Upper lobe of left lung (tissue), 6 donors: Measurements from ENCODE around the gene STX1B. TPM values are rescaled to one million over a fixed set of nuclear protein-coding genes. Genes with fewer than 3 reads are reported as not detected.

ENCODE experiments used
- ATAC-seq, 2 donors: fragments of 200-7000 bp; cut with Tn5 transposase; one replicate each; pipeline ENCODE4 v1.9.1; 2022; ENCODE audit warnings: mild to moderate bottlenecking in 2 of 2, moderate library complexity in 2 of 2; ENCODE audit not compliant: low FRiP score in 2 of 2
- DNase-seq, 2 donors: peaks; one replicate each; pipeline ENCODE4 v3.0.0-alpha.2; 2019 to 2020
- H3K27ac ChIP-seq, 4 donors: fragments of 200-600 bp; sonication (generic); one replicate each; pipeline ENCODE4 v1.5.1; 2016 to 2019
- H3K27me3 ChIP-seq, 4 donors: fragments of 200-600 bp; sonication (generic); one replicate each; pipeline ENCODE4 v1.5.1; 2017 to 2019
- H3K36me3 ChIP-seq, 4 donors: fragments of 200-600 bp; sonication (generic); one replicate each; pipeline ENCODE4 v1.5.1; 2016 to 2019
- H3K4me1 ChIP-seq, 4 donors: fragments of 200-600 bp; sonication (generic); one replicate each; pipeline ENCODE4 v1.5.1; 2018 to 2019
- H3K4me3 ChIP-seq, 4 donors: fragments of 200-600 bp; sonication (generic); one replicate each; pipeline ENCODE4 v1.5.1; 2017 to 2019; ENCODE audit warnings: mild to moderate bottlenecking in 2 of 4, moderate library complexity in 1 of 4
- H3K9me3 ChIP-seq, 4 donors: fragments of 200-600 bp; sonication (generic); one replicate each; pipeline ENCODE4 v1.5.1; 2018 to 2019
- EP300 ChIP-seq, 4 donors: sonication (generic); formaldehyde crosslinking; IDR thresholded peaks; one replicate each; pipeline ENCODE4 v1.5.1; 2017; ENCODE audit warnings: antibody characterized with exemption in 4 of 4, control low read depth in 2 of 4
- POLR2A ChIP-seq, 4 donors: fragments of 450-650 bp; IDR thresholded peaks; one replicate each; pipeline ENCODE4 v1.5.1; 2016 to 2017; ENCODE audit warnings: antibody characterized with exemption in 4 of 4, mild to moderate bottlenecking in 2 of 4
- POLR2AphosphoS5 ChIP-seq, 2 donors: sonication (generic); formaldehyde crosslinking; IDR thresholded peaks; one replicate each; pipeline ENCODE4 v1.5.1; 2017; ENCODE audit warnings: antibody characterized with exemption in 2 of 2
- WGBS, 2 donors: methylation state at CpG; one replicate each; pipeline ENCODE4 v1.1.5; 2017 to 2018; 5-methylcytosine and 5-hydroxymethylcytosine counted together
- total RNA-seq, 6 donors: library from RNA; depleted of rRNA in 4 of 6; stranded (reverse); fragments of >200 nt in 4 of 6; gene quantifications; one replicate each; pipeline versions ENCODE4 v1.1.0 to v1.2.1, GENCODE V29; 2016 to 2021
- TF ChIP-seq, protein P1 (sequence below), 6 experiments: fragments of 450-650 bp in 4 of 6; fragments of 200-600 bp in 2 of 6; sonication (generic) in 2 of 6; IDR thresholded peaks; one replicate each; pipeline ENCODE4 v1.5.1; 2016 to 2019; ENCODE audit warnings: antibody characterized with exemption in 6 of 6
- donor health status: DM: no; HTN: no; CAD: no; lungs with moderate emphysema.
- donor health status: DM: no; HTN: yes; CAD: no; lungs with severe emphysema.

The STX1B gene
- total RNA-seq, 6 donors from 2014 or later, result 0.30 to 2.1 (median 0.51) TPM

DNA sequence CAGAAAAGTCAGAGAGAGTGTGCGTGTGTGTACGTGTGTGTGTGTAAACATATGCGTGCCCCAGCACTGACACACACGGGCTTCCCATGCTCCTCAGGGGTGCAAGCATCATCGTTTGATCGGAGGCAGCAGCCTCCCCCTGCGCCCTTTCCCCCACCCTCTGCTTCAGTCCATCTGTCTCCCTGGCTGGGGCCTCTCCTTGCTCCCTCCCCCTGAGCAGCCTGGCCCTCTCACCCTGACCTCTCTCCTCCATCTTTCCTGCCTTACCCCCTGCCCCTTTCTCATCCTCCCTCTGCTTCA lies 4.4 kb downstream of the STX1B start:
- Histone ChIP-seq H3K27me3 (peaks cover 0 to 21% (median 9%) of the 10 kb centered on the region in 4 donors), H3K9me3 (no peaks in the 10 kb centered on the region), H3K4me1 (peaks cover 0 to 3% (median 0%) of the 10 kb centered on the region in 4 donors), H3K27ac (no peak overlapping the region), H3K4me3 (no peak overlapping the region), H3K36me3 (no peaks in the 10 kb centered on the region)
- DNase-seq (no peak), ATAC-seq (no peak)
- WGBS, 2 donors, result 40 to 50% methylated on average over 7 of the region's 7 CpGs
- TF ChIP-seq POLR2AphosphoS5 (IDR thresholded peaks at IDR 0.05), result no peak
- TF ChIP-seq POLR2A (IDR thresholded peaks at IDR 0.05), result no peak

DNA sequence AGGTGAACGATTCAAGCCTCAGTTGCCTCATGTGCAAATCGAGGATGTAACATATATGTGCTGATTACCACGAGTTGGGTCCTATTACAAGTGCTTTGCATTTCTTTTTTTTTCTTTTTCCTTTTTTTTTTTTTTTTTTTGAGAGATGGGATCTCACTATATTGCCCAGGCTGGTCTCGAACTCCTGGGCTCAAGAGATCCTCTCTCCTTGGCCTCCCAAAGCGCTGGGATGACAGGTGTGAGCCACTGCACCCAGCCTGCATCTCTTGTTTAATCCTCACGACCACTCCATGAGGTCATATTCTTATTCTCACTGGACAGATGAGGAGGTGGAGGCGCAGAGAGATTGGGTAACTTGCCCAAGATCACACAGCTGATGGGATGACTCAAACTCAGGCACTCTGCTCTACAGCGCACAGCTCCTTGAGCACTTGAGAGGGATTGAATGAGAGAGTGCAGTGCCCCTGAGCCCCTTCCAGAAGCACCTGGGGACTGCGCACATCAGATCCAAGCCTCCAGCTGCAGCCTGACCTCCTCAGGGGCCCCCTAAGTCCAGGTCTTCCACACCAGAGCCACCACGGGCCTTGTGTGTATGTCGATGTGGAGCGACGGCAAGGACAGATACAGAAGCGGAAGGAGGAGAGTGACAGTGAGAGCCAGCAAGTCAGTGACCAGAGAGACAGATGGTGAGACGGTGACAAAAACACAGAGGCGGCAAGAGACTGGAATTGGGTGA lies 4.9 kb downstream of the STX1B start:
- DNase-seq (no peak), ATAC-seq (no peak)
- Histone ChIP-seq H3K9me3 (no peaks in the 10 kb centered on the region), H3K36me3 (no peaks in the 10 kb centered on the region), H3K27me3 (peaks cover 0 to 16% (median 6%) of the 10 kb centered on the region in 4 donors), H3K4me1 (peaks cover 0 to under 1% (median 0%) of the 10 kb centered on the region in 4 donors), H3K4me3 (no peak overlapping the region), H3K27ac (no peak overlapping the region)
- TF ChIP-seq POLR2A (IDR thresholded peaks at IDR 0.05) (no peak), POLR2AphosphoS5 (IDR thresholded peaks at IDR 0.05) (no peak), EP300 (IDR thresholded peaks at IDR 0.05) (no peak)
- TF ChIP-seq, protein P1, sequence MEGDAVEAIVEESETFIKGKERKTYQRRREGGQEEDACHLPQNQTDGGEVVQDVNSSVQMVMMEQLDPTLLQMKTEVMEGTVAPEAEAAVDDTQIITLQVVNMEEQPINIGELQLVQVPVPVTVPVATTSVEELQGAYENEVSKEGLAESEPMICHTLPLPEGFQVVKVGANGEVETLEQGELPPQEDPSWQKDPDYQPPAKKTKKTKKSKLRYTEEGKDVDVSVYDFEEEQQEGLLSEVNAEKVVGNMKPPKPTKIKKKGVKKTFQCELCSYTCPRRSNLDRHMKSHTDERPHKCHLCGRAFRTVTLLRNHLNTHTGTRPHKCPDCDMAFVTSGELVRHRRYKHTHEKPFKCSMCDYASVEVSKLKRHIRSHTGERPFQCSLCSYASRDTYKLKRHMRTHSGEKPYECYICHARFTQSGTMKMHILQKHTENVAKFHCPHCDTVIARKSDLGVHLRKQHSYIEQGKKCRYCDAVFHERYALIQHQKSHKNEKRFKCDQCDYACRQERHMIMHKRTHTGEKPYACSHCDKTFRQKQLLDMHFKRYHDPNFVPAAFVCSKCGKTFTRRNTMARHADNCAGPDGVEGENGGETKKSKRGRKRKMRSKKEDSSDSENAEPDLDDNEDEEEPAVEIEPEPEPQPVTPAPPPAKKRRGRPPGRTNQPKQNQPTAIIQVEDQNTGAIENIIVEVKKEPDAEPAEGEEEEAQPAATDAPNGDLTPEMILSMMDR (IDR thresholded peaks at IDR 0.05), result no peak
- 57 to 68% methylated on average over 15 to 16 of the region's 16 CpGs for WGBS, 2 donors

DNA sequence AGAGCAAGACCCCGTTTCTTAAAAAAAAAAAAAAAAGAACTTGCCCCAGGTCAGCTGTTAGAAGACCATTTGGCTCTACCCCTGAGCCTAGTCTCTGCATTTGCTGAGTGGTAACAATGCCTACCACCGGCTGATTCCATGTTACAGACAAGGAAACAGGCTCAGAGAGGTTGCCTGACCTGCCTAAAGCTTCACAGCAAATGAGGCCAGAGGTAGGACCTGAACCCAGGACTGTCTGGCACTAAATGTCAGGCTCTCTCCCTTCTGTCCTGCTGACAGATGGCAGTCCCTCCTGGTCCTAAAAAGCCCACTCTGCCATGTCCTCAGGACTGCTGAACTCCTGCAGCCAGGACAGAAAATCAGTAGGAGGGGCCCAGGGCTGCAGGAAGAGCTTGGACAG lies 5.8 kb downstream of the STX1B start:
- H3K36me3 ChIP-seq, result no peaks in the 10 kb centered on the region
- H3K4me1 ChIP-seq, result no peaks in the 10 kb centered on the region
- H3K4me3 ChIP-seq, result no peak overlapping the region
- no peaks in the 10 kb centered on the region for H3K9me3 ChIP-seq
- ATAC-seq, result no peak
- H3K27me3 ChIP-seq, result peaks cover 0 to 10% (median 2%) of the 10 kb centered on the region in 4 donors
- no peak overlapping the region for H3K27ac ChIP-seq
- TF ChIP-seq, protein P1 (IDR thresholded peaks at IDR 0.05), result no peak
- TF ChIP-seq POLR2AphosphoS5 (IDR thresholded peaks at IDR 0.05), result no peak
- TF ChIP-seq EP300 (IDR thresholded peaks at IDR 0.05), result no peak
- TF ChIP-seq POLR2A (IDR thresholded peaks at IDR 0.05), result no peak
- no peak for DNase-seq
- 70 to 77% methylated on average over 2 of the region's 2 CpGs for WGBS, 2 donors

DNA sequence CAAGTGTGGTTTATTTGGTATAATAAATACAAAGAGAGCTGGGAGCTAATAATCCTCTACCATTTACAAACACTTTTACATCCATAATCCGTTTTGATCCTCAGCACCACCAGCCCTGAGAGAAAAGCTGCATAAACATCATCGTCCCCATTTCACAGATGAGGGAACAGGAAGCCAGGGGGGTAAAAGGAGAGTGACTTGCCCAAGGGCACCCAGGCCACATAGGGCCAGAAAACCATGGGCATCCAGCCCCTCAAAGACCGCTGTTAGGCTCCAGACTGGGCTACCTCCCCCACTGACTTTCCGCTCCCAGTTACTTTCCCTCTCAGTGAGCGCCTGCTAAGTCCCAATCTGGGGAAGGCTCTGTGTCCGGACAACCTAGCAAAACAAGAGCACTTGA lies 6.7 kb downstream of the STX1B start:
- 77 to 78% methylated on average over 6 of the region's 6 CpGs for WGBS, 2 donors
- H3K4me1 ChIP-seq, result no peaks in the 10 kb centered on the region
- H3K9me3 ChIP-seq, result no peaks in the 10 kb centered on the region
- peaks cover 0 to 3% (median 0%) of the 10 kb centered on the region in 4 donors for H3K27me3 ChIP-seq
- TF ChIP-seq POLR2A (IDR thresholded peaks at IDR 0.05), result no peak
- no peak for TF ChIP-seq POLR2AphosphoS5 (IDR thresholded peaks at IDR 0.05)
- TF ChIP-seq, protein P1 (IDR thresholded peaks at IDR 0.05), result no peak
- no peak for TF ChIP-seq EP300 (IDR thresholded peaks at IDR 0.05)
- no peak for ATAC-seq
- DNase-seq, result no peak
- H3K27ac ChIP-seq, result no peak overlapping the region
- no peak overlapping the region for H3K4me3 ChIP-seq
- no peaks in the 10 kb centered on the region for H3K36me3 ChIP-seq

DNA sequence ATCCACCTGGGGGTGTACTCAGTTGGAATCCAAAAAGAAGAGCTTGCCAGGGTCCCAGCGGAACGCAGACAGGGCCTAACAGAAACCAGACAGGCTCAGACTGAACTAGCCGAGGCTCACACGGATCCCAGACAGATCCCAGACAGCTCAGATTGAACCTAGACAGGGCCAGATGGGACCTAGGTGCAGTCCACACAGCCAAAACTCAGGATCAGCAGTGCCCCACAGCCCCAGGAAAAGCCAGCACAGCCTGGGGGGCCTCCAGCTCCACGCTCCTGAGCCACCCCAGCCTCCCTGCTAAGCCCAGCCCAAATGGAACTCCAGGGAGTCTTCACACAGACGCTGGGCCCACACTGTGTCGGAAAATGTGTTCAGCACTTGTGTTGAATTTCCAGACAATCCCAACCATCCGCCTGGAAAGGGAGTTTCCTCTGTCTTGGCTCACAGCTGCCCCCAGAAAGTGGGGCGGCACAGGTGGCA lies 7.5 kb downstream of the STX1B start:
- H3K27ac ChIP-seq, result no peak overlapping the region
- DNase-seq, result no peak
- no peaks in the 10 kb centered on the region for H3K9me3 ChIP-seq
- 67 to 87% methylated on average over 3 to 9 of the region's 9 CpGs for WGBS, 2 donors
- TF ChIP-seq EP300 (IDR thresholded peaks at IDR 0.05) (no peak), POLR2AphosphoS5 (IDR thresholded peaks at IDR 0.05) (no peak), POLR2A (IDR thresholded peaks at IDR 0.05) (no peak)
- TF ChIP-seq, protein P1 (IDR thresholded peaks at IDR 0.05), result no peak
- no peaks in the 10 kb centered on the region for H3K27me3 ChIP-seq
- ATAC-seq, result peak in 1 of 2 donors; percentile 20
- H3K4me3 ChIP-seq, result no peak overlapping the region
- H3K4me1 ChIP-seq, result peaks cover 0 to under 1% (median under 1%) of the 10 kb centered on the region in 4 donors
- no peaks in the 10 kb centered on the region for H3K36me3 ChIP-seq
